Measurements from ENCODE around the gene MAMDC4. TPM values are rescaled to one million over a fixed set of nuclear protein-coding genes. Genes with fewer than 3 reads are reported as not detected.
A peak's percentile ranks its signal among the peaks of the same experiment; 100 is the strongest.

The MAMDC4 gene
- total and polyA plus RNA-seq, 2 of the 13 experiments (the other 11 are each of a cell fraction or from before 2014, with no cell fraction given), result 6.0 to 6.8 TPM

DNA sequence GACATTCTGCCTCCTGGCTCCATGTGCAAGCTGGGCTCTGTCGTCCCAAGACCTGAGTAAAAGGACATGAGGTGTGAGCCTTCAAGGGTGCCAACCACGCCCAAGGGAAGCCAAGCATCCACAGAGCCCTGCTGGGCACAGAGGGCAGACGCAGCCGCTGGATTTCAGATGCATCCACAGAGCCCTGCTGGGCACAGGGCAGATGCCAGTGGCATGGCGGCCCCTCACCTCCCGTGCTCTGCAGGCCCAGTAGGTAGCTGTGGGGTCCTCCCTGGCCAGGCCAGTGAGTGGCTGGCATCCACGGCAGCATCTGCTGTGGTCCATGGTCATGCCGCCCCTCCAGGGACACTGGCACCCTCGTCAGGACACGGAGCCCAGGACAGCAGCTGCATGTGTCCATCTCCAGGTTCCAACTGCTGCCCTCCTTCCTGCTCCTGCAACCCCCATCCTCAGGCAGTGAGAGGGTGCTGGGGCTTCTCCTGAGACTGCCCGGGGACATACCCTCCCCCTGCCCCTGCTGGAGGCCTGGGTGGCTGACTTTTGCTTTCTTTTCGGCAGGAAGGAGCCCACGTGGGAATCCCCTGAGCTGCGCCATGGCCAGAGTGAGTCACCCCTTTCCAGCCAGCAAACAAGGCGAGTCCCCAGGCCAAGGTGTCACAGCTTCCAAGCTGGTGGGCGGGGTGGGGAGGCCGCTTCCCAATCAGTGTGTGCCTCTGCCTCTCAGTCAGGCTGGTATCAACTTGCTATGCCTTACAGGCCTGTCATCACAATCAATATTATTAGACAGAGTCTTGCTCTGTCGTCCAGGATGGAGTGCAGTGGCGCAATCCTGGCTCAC lies 30.2 kb downstream of the MAMDC4 start (continued):
- TF ChIP-seq, protein P1, sequence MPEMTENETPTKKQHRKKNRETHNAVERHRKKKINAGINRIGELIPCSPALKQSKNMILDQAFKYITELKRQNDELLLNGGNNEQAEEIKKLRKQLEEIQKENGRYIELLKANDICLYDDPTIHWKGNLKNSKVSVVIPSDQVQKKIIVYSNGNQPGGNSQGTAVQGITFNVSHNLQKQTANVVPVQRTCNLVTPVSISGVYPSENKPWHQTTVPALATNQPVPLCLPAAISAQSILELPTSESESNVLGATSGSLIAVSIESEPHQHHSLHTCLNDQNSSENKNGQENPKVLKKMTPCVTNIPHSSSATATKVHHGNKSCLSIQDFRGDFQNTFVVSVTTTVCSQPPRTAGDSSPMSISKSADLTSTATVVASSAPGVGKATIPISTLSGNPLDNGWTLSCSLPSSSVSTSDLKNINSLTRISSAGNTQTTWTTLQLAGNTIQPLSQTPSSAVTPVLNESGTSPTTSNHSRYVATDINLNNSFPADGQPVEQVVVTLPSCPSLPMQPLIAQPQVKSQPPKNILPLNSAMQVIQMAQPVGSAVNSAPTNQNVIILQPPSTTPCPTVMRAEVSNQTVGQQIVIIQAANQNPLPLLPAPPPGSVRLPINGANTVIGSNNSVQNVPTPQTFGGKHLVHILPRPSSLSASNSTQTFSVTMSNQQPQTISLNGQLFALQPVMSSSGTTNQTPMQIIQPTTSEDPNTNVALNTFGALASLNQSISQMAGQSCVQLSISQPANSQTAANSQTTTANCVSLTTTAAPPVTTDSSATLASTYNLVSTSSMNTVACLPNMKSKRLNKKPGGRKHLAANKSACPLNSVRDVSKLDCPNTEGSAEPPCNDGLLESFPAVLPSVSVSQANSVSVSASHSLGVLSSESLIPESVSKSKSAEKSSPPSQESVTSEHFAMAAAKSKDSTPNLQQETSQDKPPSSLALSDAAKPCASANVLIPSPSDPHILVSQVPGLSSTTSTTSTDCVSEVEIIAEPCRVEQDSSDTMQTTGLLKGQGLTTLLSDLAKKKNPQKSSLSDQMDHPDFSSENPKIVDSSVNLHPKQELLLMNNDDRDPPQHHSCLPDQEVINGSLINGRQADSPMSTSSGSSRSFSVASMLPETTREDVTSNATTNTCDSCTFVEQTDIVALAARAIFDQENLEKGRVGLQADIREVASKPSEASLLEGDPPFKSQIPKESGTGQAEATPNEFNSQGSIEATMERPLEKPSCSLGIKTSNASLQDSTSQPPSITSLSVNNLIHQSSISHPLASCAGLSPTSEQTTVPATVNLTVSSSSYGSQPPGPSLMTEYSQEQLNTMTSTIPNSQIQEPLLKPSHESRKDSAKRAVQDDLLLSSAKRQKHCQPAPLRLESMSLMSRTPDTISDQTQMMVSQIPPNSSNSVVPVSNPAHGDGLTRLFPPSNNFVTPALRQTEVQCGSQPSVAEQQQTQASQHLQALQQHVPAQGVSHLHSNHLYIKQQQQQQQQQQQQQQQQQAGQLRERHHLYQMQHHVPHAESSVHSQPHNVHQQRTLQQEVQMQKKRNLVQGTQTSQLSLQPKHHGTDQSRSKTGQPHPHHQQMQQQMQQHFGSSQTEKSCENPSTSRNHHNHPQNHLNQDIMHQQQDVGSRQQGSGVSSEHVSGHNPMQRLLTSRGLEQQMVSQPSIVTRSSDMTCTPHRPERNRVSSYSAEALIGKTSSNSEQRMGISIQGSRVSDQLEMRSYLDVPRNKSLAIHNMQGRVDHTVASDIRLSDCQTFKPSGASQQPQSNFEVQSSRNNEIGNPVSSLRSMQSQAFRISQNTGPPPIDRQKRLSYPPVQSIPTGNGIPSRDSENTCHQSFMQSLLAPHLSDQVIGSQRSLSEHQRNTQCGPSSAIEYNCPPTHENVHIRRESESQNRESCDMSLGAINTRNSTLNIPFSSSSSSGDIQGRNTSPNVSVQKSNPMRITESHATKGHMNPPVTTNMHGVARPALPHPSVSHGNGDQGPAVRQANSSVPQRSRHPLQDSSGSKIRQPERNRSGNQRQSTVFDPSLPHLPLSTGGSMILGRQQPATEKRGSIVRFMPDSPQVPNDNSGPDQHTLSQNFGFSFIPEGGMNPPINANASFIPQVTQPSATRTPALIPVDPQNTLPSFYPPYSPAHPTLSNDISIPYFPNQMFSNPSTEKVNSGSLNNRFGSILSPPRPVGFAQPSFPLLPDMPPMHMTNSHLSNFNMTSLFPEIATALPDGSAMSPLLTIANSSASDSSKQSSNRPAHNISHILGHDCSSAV (CRISPR knock-in tag; IDR thresholded peaks at IDR 0.05; ENCODE audit: borderline replicate concordance), result no peak
- TF ChIP-seq YEATS2 (CRISPR knock-in tag; IDR thresholded peaks at IDR 0.05; ENCODE audit: borderline replicate concordance) (peak; percentile 62), ZNF777 (CRISPR knock-in tag; IDR thresholded peaks at IDR 0.05) (peak; percentile 87), SMAD3 (CRISPR knock-in tag; IDR thresholded peaks at IDR 0.05) (peak; percentile 66; the same call in 1 of the 2 replicates), SP140L (CRISPR knock-in tag; IDR thresholded peaks at IDR 0.05; ENCODE audit: borderline replicate concordance) (no peak), NONO (IDR thresholded peaks at IDR 0.05) (no peak), NONO (CRISPR knock-in tag; conservative IDR thresholded peaks at IDR 0.05) (peak; percentile 63), CREM (IDR thresholded peaks at IDR 0.05) (peak; percentile 60; the same call in 1 of the 2 replicates), CREM (CRISPR knock-in tag; IDR thresholded peaks at IDR 0.05) (no peak), CEBPG (CRISPR knock-in tag; IDR thresholded peaks at IDR 0.05) (peak; percentile 97), ZNF274 (CRISPR knock-in tag; IDR thresholded peaks at IDR 0.05) (peak; percentile 18; the same call in 1 of the 2 replicates), POGZ (CRISPR knock-in tag; IDR thresholded peaks at IDR 0.05) (no peak), GATAD2A (CRISPR knock-in tag; IDR thresholded peaks at IDR 0.05) (peak; percentile 79)
- TF ChIP-seq, protein P2, sequence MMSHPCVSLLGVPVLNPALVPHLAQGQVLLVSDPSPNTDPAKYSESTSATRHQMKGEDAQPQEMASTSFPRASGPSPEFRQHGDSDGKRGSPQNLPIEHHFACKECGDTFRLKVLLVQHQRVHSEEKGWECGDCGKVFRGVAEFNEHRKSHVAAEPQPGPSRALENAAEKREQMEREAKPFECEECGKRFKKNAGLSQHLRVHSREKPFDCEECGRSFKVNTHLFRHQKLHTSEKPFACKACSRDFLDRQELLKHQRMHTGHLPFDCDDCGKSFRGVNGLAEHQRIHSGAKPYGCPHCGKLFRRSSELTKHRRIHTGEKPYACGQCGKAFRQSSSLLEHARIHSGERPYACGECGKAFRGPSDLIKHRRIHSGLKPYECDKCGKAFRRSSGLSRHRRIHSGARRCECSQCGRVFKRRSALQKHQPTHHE (CRISPR knock-in tag; IDR thresholded peaks at IDR 0.05; ENCODE audit: borderline replicate concordance), result no peak
- TF ChIP-seq, protein P3, sequence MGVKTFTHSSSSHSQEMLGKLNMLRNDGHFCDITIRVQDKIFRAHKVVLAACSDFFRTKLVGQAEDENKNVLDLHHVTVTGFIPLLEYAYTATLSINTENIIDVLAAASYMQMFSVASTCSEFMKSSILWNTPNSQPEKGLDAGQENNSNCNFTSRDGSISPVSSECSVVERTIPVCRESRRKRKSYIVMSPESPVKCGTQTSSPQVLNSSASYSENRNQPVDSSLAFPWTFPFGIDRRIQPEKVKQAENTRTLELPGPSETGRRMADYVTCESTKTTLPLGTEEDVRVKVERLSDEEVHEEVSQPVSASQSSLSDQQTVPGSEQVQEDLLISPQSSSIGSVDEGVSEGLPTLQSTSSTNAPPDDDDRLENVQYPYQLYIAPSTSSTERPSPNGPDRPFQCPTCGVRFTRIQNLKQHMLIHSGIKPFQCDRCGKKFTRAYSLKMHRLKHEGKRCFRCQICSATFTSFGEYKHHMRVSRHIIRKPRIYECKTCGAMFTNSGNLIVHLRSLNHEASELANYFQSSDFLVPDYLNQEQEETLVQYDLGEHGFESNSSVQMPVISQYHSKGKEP (CRISPR knock-in tag; IDR thresholded peaks at IDR 0.05), result 0 out of 2 replicates have a peak, but pooled peaks have one; percentile 64
- TF ChIP-seq, protein P4, sequence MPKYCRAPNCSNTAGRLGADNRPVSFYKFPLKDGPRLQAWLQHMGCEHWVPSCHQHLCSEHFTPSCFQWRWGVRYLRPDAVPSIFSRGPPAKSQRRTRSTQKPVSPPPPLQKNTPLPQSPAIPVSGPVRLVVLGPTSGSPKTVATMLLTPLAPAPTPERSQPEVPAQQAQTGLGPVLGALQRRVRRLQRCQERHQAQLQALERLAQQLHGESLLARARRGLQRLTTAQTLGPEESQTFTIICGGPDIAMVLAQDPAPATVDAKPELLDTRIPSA (CRISPR knock-in tag; IDR thresholded peaks at IDR 0.05; ENCODE audit: borderline replicate concordance), result no peak; the same call in 1 of the 2 replicates
